ENCODE results near the gene DNAI2.

DNAI2 gene

GRCh38 chr17:74317071-74317470, 43.0 kb downstream of the DNAI2 start:
- Histone ChIP-seq H3F3A (ENCODE audit: low read depth) (no peaks in the 10 kb centered on the region), H3K9ac (ENCODE audit: low read depth, low read length, poor library complexity, severe bottlenecking) (no peak overlapping the region), H3K4me2 (ENCODE audit: low read depth, low read length, poor library complexity, severe bottlenecking) (no peak overlapping the region)

DNA sequence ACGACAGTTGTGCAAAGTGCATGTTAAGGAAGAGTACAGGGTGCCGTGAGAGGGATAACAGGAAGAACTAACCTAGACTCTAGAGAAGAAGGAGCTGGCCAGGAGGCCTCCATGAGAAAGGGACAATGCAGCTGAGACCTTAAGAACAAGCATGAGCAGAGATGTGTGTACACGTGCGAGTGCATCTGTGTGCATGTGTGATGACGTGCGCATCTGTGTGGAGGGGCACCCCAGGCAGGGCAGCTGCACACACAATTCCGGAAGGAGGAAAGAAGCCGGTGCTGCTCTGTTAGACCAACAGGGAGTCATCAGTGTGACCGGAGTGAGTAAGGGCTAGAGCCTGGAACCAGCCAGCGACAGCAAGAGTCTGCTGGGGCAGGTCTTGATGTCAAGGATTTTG, 44.4 kb downstream of the DNAI2 start:
- H2AFZ ChIP-seq (ENCODE audit: low read length): no peak overlapping the region
- no peak overlapping the region for H3K4me2 ChIP-seq (ENCODE audit: low read depth, low read length, poor library complexity, severe bottlenecking)
- H3K79me2 ChIP-seq (ENCODE audit: insufficient read depth, low read length): no peaks in the 10 kb centered on the region
- no peak overlapping the region for H3K4me3 ChIP-seq (ENCODE audit: low read length, poor library complexity, severe bottlenecking)
- H3K4me1 ChIP-seq (ENCODE audit: insufficient read depth, low read length, poor library complexity, severe bottlenecking): no peaks in the 10 kb centered on the region
- no peak overlapping the region for H3K9ac ChIP-seq (ENCODE audit: low read depth, low read length, poor library complexity, severe bottlenecking)
- no peaks in the 10 kb centered on the region for H4K20me1 ChIP-seq (ENCODE audit: insufficient read depth, low read length, poor library complexity, severe bottlenecking)
- no peaks in the 10 kb centered on the region for H3K9me2 ChIP-seq (replicated peaks; ENCODE audit: low read depth, low read length)
- H3K27me3 ChIP-seq (ENCODE audit: insufficient read depth, low read length, poor library complexity, severe bottlenecking): no peaks in the 10 kb centered on the region
- no peaks in the 10 kb centered on the region for H3K9me3 ChIP-seq (ENCODE audit: insufficient read depth, low read depth, low read length)
- TF ChIP-seq, protein P1, sequence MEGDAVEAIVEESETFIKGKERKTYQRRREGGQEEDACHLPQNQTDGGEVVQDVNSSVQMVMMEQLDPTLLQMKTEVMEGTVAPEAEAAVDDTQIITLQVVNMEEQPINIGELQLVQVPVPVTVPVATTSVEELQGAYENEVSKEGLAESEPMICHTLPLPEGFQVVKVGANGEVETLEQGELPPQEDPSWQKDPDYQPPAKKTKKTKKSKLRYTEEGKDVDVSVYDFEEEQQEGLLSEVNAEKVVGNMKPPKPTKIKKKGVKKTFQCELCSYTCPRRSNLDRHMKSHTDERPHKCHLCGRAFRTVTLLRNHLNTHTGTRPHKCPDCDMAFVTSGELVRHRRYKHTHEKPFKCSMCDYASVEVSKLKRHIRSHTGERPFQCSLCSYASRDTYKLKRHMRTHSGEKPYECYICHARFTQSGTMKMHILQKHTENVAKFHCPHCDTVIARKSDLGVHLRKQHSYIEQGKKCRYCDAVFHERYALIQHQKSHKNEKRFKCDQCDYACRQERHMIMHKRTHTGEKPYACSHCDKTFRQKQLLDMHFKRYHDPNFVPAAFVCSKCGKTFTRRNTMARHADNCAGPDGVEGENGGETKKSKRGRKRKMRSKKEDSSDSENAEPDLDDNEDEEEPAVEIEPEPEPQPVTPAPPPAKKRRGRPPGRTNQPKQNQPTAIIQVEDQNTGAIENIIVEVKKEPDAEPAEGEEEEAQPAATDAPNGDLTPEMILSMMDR (conservative IDR thresholded peaks at IDR 0.05; ENCODE audit: low read length): no peak
- TF ChIP-seq EZH2phosphoT487 (IDR thresholded peaks at IDR 0.05; ENCODE audit: borderline replicate concordance): no peak
- no peaks in the 10 kb centered on the region for H3K36me3 ChIP-seq (ENCODE audit: insufficient read depth, low read length)
- no peaks in the 10 kb centered on the region for H3F3A ChIP-seq (ENCODE audit: low read depth)

More at GRCh38 chr17:74317071-74317470, 43.0 kb downstream of the DNAI2 start:
- H3K9me2 ChIP-seq (replicated peaks; ENCODE audit: low read depth, low read length): no peaks in the 10 kb centered on the region
- H3K9me3 ChIP-seq (ENCODE audit: insufficient read depth, low read depth, low read length): peaks cover 8% of the 10 kb centered on the region; the same call in 1 of the 2 replicates
- H2AFZ ChIP-seq (ENCODE audit: low read length): no peak overlapping the region
- TF ChIP-seq EZH2phosphoT487 (IDR thresholded peaks at IDR 0.05; ENCODE audit: borderline replicate concordance): no peak
- TF ChIP-seq, protein P1 (conservative IDR thresholded peaks at IDR 0.05; ENCODE audit: low read length): no peak
- no peaks in the 10 kb centered on the region for H3K79me2 ChIP-seq (ENCODE audit: insufficient read depth, low read length)
- H4K20me1 ChIP-seq (ENCODE audit: insufficient read depth, low read length, poor library complexity, severe bottlenecking): no peaks in the 10 kb centered on the region
- H3K36me3 ChIP-seq (ENCODE audit: insufficient read depth, low read length): no peaks in the 10 kb centered on the region
- no peak overlapping the region for H3K4me3 ChIP-seq (ENCODE audit: low read length, poor library complexity, severe bottlenecking)
- H3K27me3 ChIP-seq (ENCODE audit: insufficient read depth, low read length, poor library complexity, severe bottlenecking): no peaks in the 10 kb centered on the region
- no peaks in the 10 kb centered on the region for H3K4me1 ChIP-seq (ENCODE audit: insufficient read depth, low read length, poor library complexity, severe bottlenecking)

GRCh38 chr17:74324521-74324920, 50.5 kb downstream of the DNAI2 start:
- no peak overlapping the region for H3K4me3 ChIP-seq (ENCODE audit: low read length, poor library complexity, severe bottlenecking)
- H2AFZ ChIP-seq (ENCODE audit: low read length): no peak overlapping the region
- H3K4me1 ChIP-seq (ENCODE audit: insufficient read depth, low read length, poor library complexity, severe bottlenecking): no peaks in the 10 kb centered on the region
- H3K36me3 ChIP-seq (ENCODE audit: insufficient read depth, low read length): no peaks in the 10 kb centered on the region
- no peaks in the 10 kb centered on the region for H4K20me1 ChIP-seq (ENCODE audit: insufficient read depth, low read length, poor library complexity, severe bottlenecking)
- H3K4me2 ChIP-seq (ENCODE audit: low read depth, low read length, poor library complexity, severe bottlenecking): no peak overlapping the region
- H3K27me3 ChIP-seq (ENCODE audit: insufficient read depth, low read length, poor library complexity, severe bottlenecking): no peaks in the 10 kb centered on the region
- H3K79me2 ChIP-seq (ENCODE audit: insufficient read depth, low read length): no peaks in the 10 kb centered on the region
- H3F3A ChIP-seq (ENCODE audit: low read depth): no peaks in the 10 kb centered on the region
- TF ChIP-seq, protein P1 (conservative IDR thresholded peaks at IDR 0.05; ENCODE audit: low read length): no peak
- TF ChIP-seq EZH2phosphoT487 (IDR thresholded peaks at IDR 0.05; ENCODE audit: borderline replicate concordance): no peak
- no peak overlapping the region for H3K9ac ChIP-seq (ENCODE audit: low read depth, low read length, poor library complexity, severe bottlenecking)
- no peaks in the 10 kb centered on the region for H3K9me3 ChIP-seq (ENCODE audit: insufficient read depth, low read depth, low read length)
- H3K9me2 ChIP-seq (replicated peaks; ENCODE audit: low read depth, low read length): no peaks in the 10 kb centered on the region

Data from Loucy (cell line).